Nephron (organoid): Measurements from ENCODE around the gene OR10AD1.
"Not testable (repeated sequence)": the region's sequence is repeated elsewhere in the genome, so short reads cannot be mapped to it uniquely, and the experiment has no call there.

Experiments
- H3K27ac Mint-ChIP-seq, 3 experiments: 2 replicates each; pipeline ENCODE4 v1.8.0; 2020; ENCODE audit warnings: mixed read lengths in 3 of 3, mild to moderate bottlenecking in 2 of 3, moderate library complexity in 1 of 3
- H3K27me3 Mint-ChIP-seq: 2 replicates; pipeline ENCODE4 v1.8.0; 2021; ENCODE audit warnings: low read depth, mild to moderate bottlenecking, moderate library complexity, mixed read lengths
- H3K36me3 Mint-ChIP-seq: 2 replicates; pipeline ENCODE4 v1.8.0; 2020; ENCODE audit warnings: low read depth, mixed read lengths
- H3K4me1 Mint-ChIP-seq: 2 replicates; pipeline ENCODE4 v1.8.0; 2020; ENCODE audit warnings: mixed read lengths
- H3K4me3 Mint-ChIP-seq, 3 experiments: 2 replicates each; pipeline ENCODE4 v1.8.0; 2020; ENCODE audit warnings: mild to moderate bottlenecking in 3 of 3, mixed read lengths in 3 of 3, moderate library complexity in 2 of 3
- H3K9me3 Mint-ChIP-seq: 2 replicates; pipeline ENCODE4 v1.8.0; 2020; ENCODE audit warnings: mixed read lengths
- CTCF ChIP-seq, 3 experiments: fragments of 200-600 bp; sonication (generic); IDR thresholded peaks; one replicate each; pipeline ENCODE4 v1.5.0; 2021; ENCODE audit warnings: antibody characterized with exemption in 3 of 3; ENCODE audit not compliant: unreplicated experiment in 3 of 3

The OR10AD1 gene

GRCh38 chr12:48221645-48222044, 18.6 kb upstream of the OR10AD1 start:
- Mint-ChIP-seq H3K4me3 (no peak overlapping the region), H3K36me3 (no peaks in the 10 kb centered on the region), H3K4me1 (no peaks in the 10 kb centered on the region), H3K27ac (no peak overlapping the region), H3K27me3 (peaks cover 3% of the 10 kb centered on the region), H3K9me3 (peaks cover 3% of the 10 kb centered on the region)
- TF ChIP-seq CTCF (IDR thresholded peaks at IDR 0.05; ENCODE audit: unreplicated experiment in 3 of 3), result no peak

DNA sequence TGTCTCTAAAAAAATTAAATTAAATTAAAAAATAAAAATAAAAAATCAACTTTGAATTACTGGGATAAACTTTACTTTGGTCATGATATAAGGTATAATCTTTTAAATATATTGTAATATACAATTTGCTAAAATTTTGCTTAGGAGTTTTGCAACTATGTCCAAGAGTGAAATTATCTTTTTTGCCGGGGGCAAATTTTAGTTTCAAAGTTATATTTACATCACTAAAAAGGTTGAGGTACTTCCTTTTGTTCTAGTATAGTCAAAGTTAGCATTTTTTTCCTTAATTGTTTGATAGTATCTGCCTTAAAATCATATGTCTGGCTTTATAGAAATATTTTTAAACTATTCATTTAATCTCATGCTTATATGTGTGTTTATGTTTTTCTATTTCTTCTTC, 17.6 kb upstream of the OR10AD1 start:
- Mint-ChIP-seq H3K4me3 (no peak overlapping the region), H3K36me3 (no peaks in the 10 kb centered on the region), H3K27me3 (peaks cover 3% of the 10 kb centered on the region), H3K27ac (no peak overlapping the region), H3K9me3 (peaks cover under 1% of the 10 kb centered on the region), H3K4me1 (no peaks in the 10 kb centered on the region)
- no peak for TF ChIP-seq CTCF (IDR thresholded peaks at IDR 0.05; ENCODE audit: unreplicated experiment in 3 of 3)

- Mint-ChIP-seq H3K9me3 (no peaks in the 10 kb centered on the region), H3K4me1 (no peaks in the 10 kb centered on the region), H3K27me3 (peaks cover 3% of the 10 kb centered on the region), H3K4me3 (no peak overlapping the region), H3K36me3 (no peaks in the 10 kb centered on the region), H3K27ac (no peak overlapping the region)
- TF ChIP-seq CTCF (IDR thresholded peaks at IDR 0.05; ENCODE audit: unreplicated experiment in 3 of 3), result no peak
Observed at GRCh38 chr12:48219631-48220030, 16.5 kb upstream of the OR10AD1 start.

DNA sequence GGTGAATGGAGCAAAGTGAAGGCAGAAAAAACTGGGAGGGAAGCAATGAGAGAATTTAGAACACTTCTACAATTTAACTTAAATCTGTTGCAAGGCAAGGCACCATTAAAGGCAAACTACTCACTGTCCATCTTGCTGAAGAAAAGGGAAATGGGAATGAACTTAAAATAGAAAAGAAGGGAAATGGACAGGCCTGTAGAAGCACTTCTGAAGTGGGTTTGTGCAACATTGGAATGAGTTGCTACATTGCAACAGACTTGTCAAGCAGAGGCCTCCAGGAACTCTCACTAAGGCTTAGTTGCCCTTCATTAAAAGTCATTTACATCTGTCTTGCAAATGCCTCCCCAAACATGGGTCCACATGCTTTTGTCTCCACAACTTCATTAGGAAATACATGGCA, 13.7 kb upstream of the OR10AD1 start:
- no peak overlapping the region for H3K4me3 Mint-ChIP-seq
- no peaks in the 10 kb centered on the region for H3K36me3 Mint-ChIP-seq
- no peaks in the 10 kb centered on the region for H3K27me3 Mint-ChIP-seq
- no peak overlapping the region for H3K27ac Mint-ChIP-seq
- TF ChIP-seq CTCF (IDR thresholded peaks at IDR 0.05; ENCODE audit: unreplicated experiment in 3 of 3), result no peak
- H3K9me3 Mint-ChIP-seq, result no peaks in the 10 kb centered on the region
- no peaks in the 10 kb centered on the region for H3K4me1 Mint-ChIP-seq

DNA sequence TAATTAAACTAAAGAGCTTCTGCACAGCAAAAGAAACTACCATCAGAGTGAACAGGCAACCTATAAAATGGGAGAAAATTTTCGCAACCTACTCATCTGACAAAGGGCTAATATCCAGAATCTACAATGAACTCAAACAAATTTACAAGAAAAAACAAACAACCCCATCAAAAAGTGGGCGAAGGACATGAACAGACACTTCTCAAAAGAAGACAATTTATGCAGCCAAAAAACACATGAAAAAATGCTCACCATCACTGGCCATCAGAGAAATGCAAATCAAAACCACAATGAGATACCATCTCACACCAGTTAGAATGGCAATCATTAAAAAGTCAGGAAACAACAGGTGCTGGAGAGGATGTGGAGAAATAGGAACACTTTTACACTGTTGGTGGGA, 6.4 kb upstream of the OR10AD1 start:
- not testable (repeated sequence) for H3K27me3 Mint-ChIP-seq, H3K27ac Mint-ChIP-seq, H3K4me3 Mint-ChIP-seq, H3K4me1 Mint-ChIP-seq
- H3K9me3 Mint-ChIP-seq, result peaks cover 29% of the 10 kb centered on the region
- peaks cover 11% of the 10 kb centered on the region for H3K36me3 Mint-ChIP-seq

GRCh38 chr12:48202766-48203165, 326 bp downstream of the OR10AD1 start:
- TF ChIP-seq CTCF (IDR thresholded peaks at IDR 0.05; ENCODE audit: unreplicated experiment in 3 of 3), result no peak
- H3K4me1 Mint-ChIP-seq, result peaks cover 12% of the 10 kb centered on the region
- H3K4me3 Mint-ChIP-seq, result no peak overlapping the region
- H3K27ac Mint-ChIP-seq, result no peak overlapping the region
- H3K36me3 Mint-ChIP-seq, result peaks cover 30% of the 10 kb centered on the region
- no peaks in the 10 kb centered on the region for H3K27me3 Mint-ChIP-seq
- peaks cover 36% of the 10 kb centered on the region for H3K9me3 Mint-ChIP-seq
